Psoas muscle (tissue), 8 donors: ENCODE data around the gene DNAJC11. TPM values are rescaled to one million over a fixed set of nuclear protein-coding genes. Genes with fewer than 3 reads are reported as not detected.
"Not testable (repeated sequence)": the region's sequence is repeated elsewhere in the genome, so short reads cannot be mapped to it uniquely, and the experiment has no call there.

Experiments used
- ATAC-seq, 4 donors: fragments of 200-7000 bp; cut with Tn5 transposase; one replicate each; pipeline ENCODE4 v1.9.1; 2020; ENCODE audit warnings: moderate library complexity in 3 of 4, mild to moderate bottlenecking in 2 of 4
- DNase-seq, 2 donors: peaks; one replicate each; pipeline ENCODE4 v3.0.0-alpha.2; 2020
- H3K27ac ChIP-seq: fragments of 200-600 bp; one replicate; pipeline ENCODE4 v1.8.0; 2022
- H3K27me3 ChIP-seq, 3 donors: fragments of 200-600 bp in 1 of 3; one replicate each; pipeline versions ENCODE4 v1.6.1 to v1.8.0; 2013 to 2022; ENCODE audit warnings: low read length in 2 of 3, mild to moderate bottlenecking in 2 of 3, moderate library complexity in 1 of 3; ENCODE audit not compliant: insufficient read depth in 3 of 3
- H3K36me3 ChIP-seq, 2 donors: fragments of 200-600 bp in 1 of 2; one replicate each; pipeline versions ENCODE4 v1.6.1 to v1.8.0; 2013 to 2022; ENCODE audit warnings: low read depth in 1 of 2, mild to moderate bottlenecking in 1 of 2, moderate library complexity in 1 of 2; ENCODE audit not compliant: insufficient read depth in 1 of 2
- H3K4me1 ChIP-seq: fragments of 200-600 bp; one replicate; pipeline ENCODE4 v1.8.0; 2022
- H3K4me3 ChIP-seq: fragments of 200-600 bp; one replicate; pipeline ENCODE4 v1.8.0; 2022; ENCODE audit warnings: mild to moderate bottlenecking
- H3K9me3 ChIP-seq: fragments of 200-600 bp; one replicate; pipeline ENCODE4 v1.8.0; 2022
- CTCF ChIP-seq: fragments of 200-600 bp; IDR thresholded peaks from one replicate; pipeline ENCODE4 v1.8.0; 2022; ENCODE audit warnings: antibody characterized with exemption
- WGBS, 3 donors: extraction: QIAGEN DNeasy Blood & Tissue Kit; methylation state at CpG; one replicate each; pipeline versions ENCODE4 v1.1.6 to v1.1.7; 2013; 5-methylcytosine and 5-hydroxymethylcytosine counted together
- intact Hi-C, 2 donors: fragments of 100-400 bp; cut with DNase I; formaldehyde crosslinking; loops; one replicate each; pipeline versions ENCODE4 v1.11.0 to v1.14.2; 2022
- polyA plus RNA-seq, 3 donors: library from polyadenylated mRNA; stranded (reverse); fragments of 200-250 nt; gene quantifications; one replicate each; pipeline ENCODE4 v1.2.3, GENCODE V29; 2013
- total RNA-seq, 4 donors: library from RNA; stranded (reverse); fragmentation: NEBNext Ultra II Directional in 2 of 4; extraction: Animal tissue kit (Norgen Biotek cat#: 25700) in 2 of 4; gene quantifications; one replicate each; pipeline versions ENCODE4 v1.2.1 to v1.2.4, GENCODE V29; 2021 to 2023
- donor health status: healthy with polysubstance abuse.
- donor health status: DM: no; HTN: no; CAD: no; lungs with moderate emphysema.
- donor health status: Bipolar disorder and iron deficiency.
- donor health status: healthy.
- donor health status: DM: yes; HTN: yes; CAD: no.
- donor health status: DM: no; HTN: no; CAD: no.
- donor health status: DM: no; HTN: no; CAD: no.
- donor health status: DM: yes; HTN: yes; CAD: no.

Gene DNAJC11
- total and polyA plus RNA-seq, 7 donors: 28.2 to 65.4 (median 55.7) TPM

GRCh38 chr1:6666696-6667095 is 34.9 kb downstream of the DNAJC11 start:
- WGBS, 3 donors: 89 to 92% (median 91%) methylated on average over 5 of the region's 5 CpGs
- peaks cover 2 to 42% of the 10 kb centered on the region in 2 donors for H3K36me3 ChIP-seq
- H3K4me1 ChIP-seq: no peaks in the 10 kb centered on the region
- no peaks in the 10 kb centered on the region for H3K27me3 ChIP-seq
- H3K4me3 ChIP-seq: no peak overlapping the region
- ATAC-seq (no peak), DNase-seq (no peak)
- TF ChIP-seq CTCF: no peak
- intact Hi-C loops: no loop called here
- no peak overlapping the region for H3K27ac ChIP-seq
- H3K9me3 ChIP-seq: no peaks in the 10 kb centered on the region

GRCh38 chr1:6662468-6662867 is 39.1 kb downstream of the DNAJC11 start:
- peaks cover 2 to 33% of the 10 kb centered on the region in 2 donors for H3K36me3 ChIP-seq
- H3K27me3 ChIP-seq, ATAC-seq, H3K9me3 ChIP-seq, H3K4me3 ChIP-seq, H3K27ac ChIP-seq, H3K4me1 ChIP-seq, intact Hi-C loops, DNase-seq: not testable (repeated sequence)
- 96 to 98% (median 98%) methylated on average over 7 of the region's 7 CpGs for WGBS, 3 donors

GRCh38 chr1:6660415-6661049 is 41.1 kb downstream of the DNAJC11 start:
- WGBS, 3 donors: 78 to 85% (median 84%) methylated on average over 7 of the region's 7 CpGs
- DNase-seq: no peak
- Histone ChIP-seq H3K9me3 (no peaks in the 10 kb centered on the region), H3K4me1 (peaks cover 3% of the 10 kb centered on the region), H3K4me3 (no peak overlapping the region), H3K27ac (no peak overlapping the region), H3K36me3 (peaks cover 0 to 16% of the 10 kb centered on the region in 2 donors), H3K27me3 (no peaks in the 10 kb centered on the region)
- TF ChIP-seq CTCF: no peak
- intact Hi-C loops: no loop called here
- no peak for ATAC-seq

GRCh38 chr1:6658359-6659060 is 43.1 kb downstream of the DNAJC11 start:
- peaks cover 3% of the 10 kb centered on the region for H3K4me1 ChIP-seq
- intact Hi-C loops: no loop called here
- no peak overlapping the region for H3K27ac ChIP-seq
- DNase-seq (no peak), ATAC-seq (no peak)
- no peak overlapping the region for H3K4me3 ChIP-seq
- H3K36me3 ChIP-seq: peaks cover 0 to 19% of the 10 kb centered on the region in 2 donors
- TF ChIP-seq CTCF: no peak
- 75 to 77% (median 76%) methylated on average over 5 of the region's 5 CpGs for WGBS, 3 donors
- no peaks in the 10 kb centered on the region for H3K27me3 ChIP-seq
- no peaks in the 10 kb centered on the region for H3K9me3 ChIP-seq

- intact Hi-C loops: no loop called here
- no peak overlapping the region for H3K4me3 ChIP-seq
- H3K36me3 ChIP-seq: peaks cover 0 to 32% of the 10 kb centered on the region in 2 donors
- peaks cover 3% of the 10 kb centered on the region for H3K4me1 ChIP-seq
- no peak overlapping the region for H3K27ac ChIP-seq
- DNase-seq (no peak), ATAC-seq (no peak)
- 75 to 92% (median 76%) methylated on average over 6 of the region's 6 CpGs for WGBS, 3 donors
- no peak for TF ChIP-seq CTCF
- no peaks in the 10 kb centered on the region for H3K9me3 ChIP-seq
- no peaks in the 10 kb centered on the region for H3K27me3 ChIP-seq
These were observed 44.5 kb downstream of the DNAJC11 start for GRCh38 chr1:6657138-6657537.
